GM10266 (cell line): ENCODE data around the gene PTPRN2.
"Not testable (repeated sequence)": the region's sequence is repeated elsewhere in the genome, so short reads cannot be mapped to it uniquely, and the experiment has no call there.

Source experiments
- DNase-seq: peaks from one replicate; pipeline ENCODE4 v3.0.0; 2012; ENCODE audit errors: extremely low spot score
- CTCF ChIP-seq: IDR thresholded peaks from 2 replicates; pipeline ENCODE4 v1.5.1; 2012; ENCODE audit warnings: mild to moderate bottlenecking, low read depth; ENCODE audit not compliant: control insufficient read depth, insufficient read depth; ENCODE audit errors: missing control alignments

The PTPRN2 gene

DNA sequence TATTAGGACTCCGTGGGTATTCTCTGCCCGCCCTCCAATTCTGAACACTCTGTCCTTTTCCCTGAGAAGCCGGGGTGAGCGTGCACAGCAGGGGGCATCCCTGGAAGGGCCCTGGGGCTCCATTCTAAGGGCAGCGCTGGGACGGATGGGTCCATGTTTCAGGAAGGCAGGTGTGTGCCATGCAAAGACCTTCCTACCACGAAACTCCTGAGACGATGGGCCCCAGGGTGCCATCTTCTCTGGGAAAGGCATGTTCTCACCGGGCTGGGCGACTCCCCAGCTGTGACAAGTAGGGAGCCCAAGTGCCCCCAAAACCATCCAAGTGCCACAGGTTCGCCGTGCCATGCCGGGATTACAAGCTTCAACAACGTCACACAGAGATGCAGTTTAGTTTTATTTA lies 994.1 kb downstream of the PTPRN2 start:
- no peak for TF ChIP-seq CTCF
- no peak for DNase-seq

- not testable (repeated sequence) for DNase-seq
Measured at GRCh38 chr7:157592636-157593320, 994.8 kb downstream of the PTPRN2 start.

DNA sequence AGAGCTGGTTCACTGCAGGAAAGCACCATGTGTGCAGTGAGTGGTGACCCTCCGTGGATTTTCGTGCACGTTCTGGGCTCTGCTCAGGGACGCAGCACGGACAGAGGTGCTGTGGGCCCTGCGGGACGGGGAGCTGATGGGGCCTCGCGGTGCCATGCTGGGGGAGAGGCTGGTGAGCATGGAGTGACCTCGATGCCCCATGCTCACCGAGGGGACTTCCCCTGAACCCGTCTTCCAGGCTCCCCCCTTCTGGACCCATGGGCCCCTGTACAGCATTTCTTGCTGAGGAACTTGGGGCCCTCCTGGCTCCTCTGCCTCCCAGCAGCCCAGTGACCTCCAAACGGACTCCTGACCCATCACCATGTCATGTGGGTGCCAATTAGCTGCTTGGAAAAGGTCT lies 997.1 kb downstream of the PTPRN2 start:
- TF ChIP-seq CTCF, result no peak
- DNase-seq, result no peak

DNA sequence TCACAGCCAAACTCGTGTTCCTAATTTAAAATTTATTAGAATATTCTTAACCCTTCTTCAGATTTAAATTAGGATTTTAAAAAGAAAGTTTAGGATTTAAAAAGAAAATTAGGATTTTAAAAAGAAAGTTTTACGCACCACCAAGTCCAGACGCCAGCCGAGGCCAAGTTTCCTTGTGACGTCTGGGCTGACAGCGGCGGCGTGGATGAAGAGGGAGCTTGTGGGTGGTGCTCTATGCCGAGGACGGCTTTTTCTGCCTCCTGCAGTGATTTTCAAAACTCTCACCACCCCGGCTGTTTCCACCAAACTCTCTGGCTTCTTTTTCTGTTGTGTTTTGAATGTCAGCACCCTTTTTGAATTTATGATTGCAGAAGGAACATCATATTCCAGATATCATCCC lies 997.9 kb downstream of the PTPRN2 start:
- TF ChIP-seq CTCF, result no peak
- no peak for DNase-seq

DNA sequence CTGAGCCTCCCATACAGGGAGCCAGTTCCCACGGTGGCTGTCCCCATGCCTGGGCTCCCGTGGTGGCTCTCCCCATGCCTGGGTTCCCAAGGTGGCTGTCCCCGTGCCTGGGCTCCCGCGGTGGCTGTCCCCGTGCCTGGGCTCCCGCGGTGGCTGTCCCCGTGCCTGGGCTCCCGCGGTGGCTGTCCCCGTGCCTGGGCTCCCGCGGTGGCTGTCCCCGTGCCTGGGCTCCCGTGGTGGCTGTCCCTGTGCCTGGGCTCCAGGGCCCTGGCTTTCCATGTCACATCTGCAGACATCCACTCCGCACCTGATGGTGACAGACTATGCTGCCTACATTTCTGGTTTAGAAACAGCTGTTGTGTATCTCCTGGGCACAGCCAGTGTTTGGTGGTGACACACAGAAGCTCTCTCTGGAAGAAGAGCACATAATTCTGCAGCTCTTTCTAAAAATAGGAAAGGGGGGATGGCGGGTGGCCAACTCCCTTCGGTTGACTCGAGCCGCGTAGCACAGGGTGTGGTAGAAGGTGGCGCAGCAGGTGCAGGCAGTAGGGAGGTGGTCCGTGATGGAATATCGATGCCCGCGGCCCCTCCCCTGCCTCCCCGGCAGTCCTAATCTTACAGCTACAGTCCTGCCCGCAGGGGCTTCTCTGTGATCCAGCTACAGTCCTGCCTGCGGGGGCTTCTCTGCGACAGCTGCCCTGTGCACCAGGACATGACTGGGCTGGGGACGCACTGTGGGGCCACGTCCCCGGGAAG lies 999.6 kb downstream of the PTPRN2 start:
- no peak for TF ChIP-seq CTCF

GRCh38 chr7:157587051-157587804 lies 1000.4 kb downstream of the PTPRN2 start:
- DNase-seq, result no peak
- TF ChIP-seq CTCF, result no peak

More for the DNA sequence above, 999.6 kb downstream of the PTPRN2 start:
- DNase-seq, result no peak

GRCh38 chr7:157586426-157586955 lies 1001.1 kb downstream of the PTPRN2 start:
- no peak for DNase-seq
- TF ChIP-seq CTCF, result no peak
